ENCODE measurements around the gene CCDC141. TPM values are rescaled to one million over a fixed set of nuclear protein-coding genes. Genes with fewer than 3 reads are reported as not detected.

Gene CCDC141
- total and polyA plus RNA-seq, 2 of the 13 experiments (the other 11 are each of a cell fraction or from before 2014, with no cell fraction given): not detected

GRCh38 chr2:178855151-178855550, 194.8 kb downstream of the CCDC141 start:
- ChIA-PET CTCF (ENCODE audit: low intra/inter-chr PET ratio, low total read pairs) (no interaction called here), POLR2A (no interaction called here)
- Histone ChIP-seq H3K9me3 (ENCODE audit: low read length) (no peaks in the 10 kb centered on the region), H3K36me3 (replicated peaks in 1 of 2; ENCODE audit: control insufficient read depth in 1 of 2, insufficient read depth in 2 of 2, low read length in 2 of 2) (no peaks in the 10 kb centered on the region), H3K4me1 (ENCODE audit: insufficient read depth, low read length) (no peaks in the 10 kb centered on the region), H3K4me3 (replicated peaks in 1 of 3; ENCODE audit: insufficient read depth in 1 of 3, low read depth in 2 of 3, low read length in 3 of 3) (no peak overlapping the region), H3K4me2 (ENCODE audit: low read depth, low read length) (no peak overlapping the region), H3K27me3 (ENCODE audit: control insufficient read depth in 1 of 2, insufficient read depth in 2 of 2, low read length in 2 of 2) (no peaks in the 10 kb centered on the region), H3K9ac (ENCODE audit: insufficient read depth, low read depth, low read length) (no peak overlapping the region), H3K27ac (ENCODE audit: extremely low read length, insufficient read depth, low read length) (no peak overlapping the region), H3K79me2 (ENCODE audit: insufficient read depth, low read length) (no peaks in the 10 kb centered on the region), H4K20me1 (ENCODE audit: insufficient read depth, low read length) (no peaks in the 10 kb centered on the region), H2AFZ (ENCODE audit: low read length) (no peak overlapping the region)
- no TSS peak for BruUV-seq (replicated peaks)
- ATAC-seq (no peak), DNase-seq (ENCODE audit: low spot score) (no peak), FAIRE-seq (no peak)
- in situ Hi-C loops (cut with HindIII; ENCODE audit: extremely low pct_ligation_motif_present, low pct_unique_long_range_greater_than_20kb): no loop called here
- intact Hi-C loops (cut with micrococcal nuclease; ENCODE audit: unreplicated experiment): no loop called here
- TF ChIP-seq ZNF225 (CRISPR knock-in tag; IDR thresholded peaks at IDR 0.05) (no peak), CHCHD3 (CRISPR knock-in tag; IDR thresholded peaks at IDR 0.05) (no peak), SMARCC2 (IDR thresholded peaks at IDR 0.05) (no peak), NR2F2 (IDR thresholded peaks at IDR 0.05; ENCODE audit: borderline replicate concordance, low read depth) (no peak), SOX13 (IDR thresholded peaks at IDR 0.05) (no peak), SOX13 (CRISPR knock-in tag; conservative IDR thresholded peaks at IDR 0.05 in 1 of 2, IDR thresholded peaks at IDR 0.05 in 1 of 2) (no peak), ZNF121 (CRISPR knock-in tag; IDR thresholded peaks at IDR 0.05) (no peak), LRRFIP1 (CRISPR knock-in tag; conservative IDR thresholded peaks at IDR 0.05) (no peak), HMGA1 (CRISPR knock-in tag; conservative IDR thresholded peaks at IDR 0.05) (no peak), CBFB (CRISPR knock-in tag; IDR thresholded peaks at IDR 0.05) (no peak), MZF1 (CRISPR knock-in tag; IDR thresholded peaks at IDR 0.05; ENCODE audit: borderline replicate concordance) (no peak), GATAD2A (CRISPR knock-in tag; IDR thresholded peaks at IDR 0.05) (no peak)
- TF ChIP-seq, protein P1, sequence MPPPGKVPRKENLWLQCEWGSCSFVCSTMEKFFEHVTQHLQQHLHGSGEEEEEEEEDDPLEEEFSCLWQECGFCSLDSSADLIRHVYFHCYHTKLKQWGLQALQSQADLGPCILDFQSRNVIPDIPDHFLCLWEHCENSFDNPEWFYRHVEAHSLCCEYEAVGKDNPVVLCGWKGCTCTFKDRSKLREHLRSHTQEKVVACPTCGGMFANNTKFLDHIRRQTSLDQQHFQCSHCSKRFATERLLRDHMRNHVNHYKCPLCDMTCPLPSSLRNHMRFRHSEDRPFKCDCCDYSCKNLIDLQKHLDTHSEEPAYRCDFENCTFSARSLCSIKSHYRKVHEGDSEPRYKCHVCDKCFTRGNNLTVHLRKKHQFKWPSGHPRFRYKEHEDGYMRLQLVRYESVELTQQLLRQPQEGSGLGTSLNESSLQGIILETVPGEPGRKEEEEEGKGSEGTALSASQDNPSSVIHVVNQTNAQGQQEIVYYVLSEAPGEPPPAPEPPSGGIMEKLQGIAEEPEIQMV (CRISPR knock-in tag; IDR thresholded peaks at IDR 0.05; ENCODE audit: low read depth): no peak
- TF ChIP-seq, protein P2, sequence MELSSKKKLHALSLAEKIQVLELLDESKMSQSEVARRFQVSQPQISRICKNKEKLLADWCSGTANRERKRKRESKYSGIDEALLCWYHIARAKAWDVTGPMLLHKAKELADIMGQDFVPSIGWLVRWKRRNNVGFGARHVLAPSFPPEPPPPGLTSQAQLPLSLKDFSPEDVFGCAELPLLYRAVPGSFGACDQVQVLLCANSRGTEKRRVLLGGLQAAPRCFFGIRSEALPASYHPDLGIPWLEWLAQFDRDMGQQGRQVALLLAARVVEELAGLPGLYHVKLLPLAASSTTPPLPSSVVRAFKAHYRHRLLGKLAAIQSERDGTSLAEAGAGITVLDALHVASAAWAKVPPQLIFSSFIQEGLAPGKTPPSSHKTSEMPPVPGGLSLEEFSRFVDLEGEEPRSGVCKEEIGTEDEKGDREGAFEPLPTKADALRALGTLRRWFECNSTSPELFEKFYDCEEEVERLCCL (CRISPR knock-in tag; IDR thresholded peaks at IDR 0.05; ENCODE audit: borderline replicate concordance): no peak
- TF ChIP-seq, protein P3, sequence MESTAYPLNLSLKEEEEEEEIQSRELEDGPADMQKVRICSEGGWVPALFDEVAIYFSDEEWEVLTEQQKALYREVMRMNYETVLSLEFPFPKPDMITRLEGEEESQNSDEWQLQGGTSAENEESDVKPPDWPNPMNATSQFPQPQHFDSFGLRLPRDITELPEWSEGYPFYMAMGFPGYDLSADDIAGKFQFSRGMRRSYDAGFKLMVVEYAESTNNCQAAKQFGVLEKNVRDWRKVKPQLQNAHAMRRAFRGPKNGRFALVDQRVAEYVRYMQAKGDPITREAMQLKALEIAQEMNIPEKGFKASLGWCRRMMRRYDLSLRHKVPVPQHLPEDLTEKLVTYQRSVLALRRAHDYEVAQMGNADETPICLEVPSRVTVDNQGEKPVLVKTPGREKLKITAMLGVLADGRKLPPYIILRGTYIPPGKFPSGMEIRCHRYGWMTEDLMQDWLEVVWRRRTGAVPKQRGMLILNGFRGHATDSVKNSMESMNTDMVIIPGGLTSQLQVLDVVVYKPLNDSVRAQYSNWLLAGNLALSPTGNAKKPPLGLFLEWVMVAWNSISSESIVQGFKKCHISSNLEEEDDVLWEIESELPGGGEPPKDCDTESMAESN (CRISPR knock-in tag; conservative IDR thresholded peaks at IDR 0.05): no peak
